ACC112 (cell line): Measurements from ENCODE around the gene WIPF3.

ENCODE experiments used
- H2AFZ ChIP-seq: fragments of 200-600 bp; sonication (generic); one replicate; pipeline ENCODE4 v1.6.0; 2017; ENCODE audit warnings: antibody characterized with exemption, low read length; ENCODE audit not compliant: unreplicated experiment
- H3K27ac ChIP-seq: fragments of 200-600 bp; sonication (generic); 2 replicates; pipeline ENCODE4 v1.5.1; 2014; ENCODE audit warnings: low read depth, mild to moderate bottlenecking, antibody characterized with exemption, low read length, moderate library complexity
- H3K27me3 ChIP-seq: fragments of 200-600 bp; sonication (generic); 2 replicates; pipeline ENCODE4 v1.6.1; 2014; ENCODE audit warnings: mild to moderate bottlenecking, antibody characterized with exemption, low read length, moderate library complexity, mixed read lengths; ENCODE audit not compliant: insufficient read depth
- H3K36me3 ChIP-seq: fragments of 200-600 bp; sonication (generic); 2 replicates; pipeline ENCODE4 v1.6.1; 2016; ENCODE audit warnings: mild to moderate bottlenecking, antibody characterized with exemption, low read length, moderate library complexity, mixed read lengths; ENCODE audit not compliant: insufficient read depth
- H3K4me1 ChIP-seq: fragments of 200-600 bp; sonication (generic); one replicate; pipeline ENCODE4 v1.6.1; 2016; ENCODE audit warnings: low read length, mixed read lengths; ENCODE audit not compliant: insufficient read depth, unreplicated experiment, control insufficient read depth
- H3K4me3 ChIP-seq: fragments of 200-600 bp; sonication (generic); 2 replicates; pipeline ENCODE4 v1.5.1; 2014; ENCODE audit warnings: mild to moderate bottlenecking, low read depth, low read length
- H3K79me2 ChIP-seq: fragments of 200-600 bp; sonication (generic); one replicate; pipeline ENCODE4 v1.6.0; 2016; ENCODE audit warnings: low read length; ENCODE audit not compliant: control insufficient read depth, unreplicated experiment, insufficient read depth

Gene WIPF3

DNA sequence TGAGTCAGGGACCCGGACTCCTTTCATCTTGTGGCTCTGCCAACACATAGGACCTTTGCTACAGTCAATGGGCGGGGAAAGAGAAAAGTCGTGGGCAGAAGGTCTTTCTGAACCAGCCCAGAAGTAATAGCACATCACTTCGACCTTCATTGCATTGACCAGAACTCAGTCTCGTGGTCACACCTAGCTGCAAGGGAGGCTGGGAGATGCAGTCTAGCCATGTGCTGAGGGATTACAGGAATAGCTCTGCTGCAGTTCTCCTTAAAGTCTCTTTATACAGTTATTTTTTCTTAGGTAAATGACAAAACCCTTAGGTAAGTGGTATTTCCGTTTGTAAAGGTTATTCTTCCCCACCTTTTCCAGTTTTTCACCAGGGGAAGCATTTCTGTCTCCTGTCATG lies 25.4 kb downstream of the WIPF3 start:
- no peaks in the 10 kb centered on the region for H3K4me1 ChIP-seq
- H3K27me3 ChIP-seq = peaks cover 15% of the 10 kb centered on the region; the same call in 1 of the 2 replicates
- H3K79me2 ChIP-seq = no peaks in the 10 kb centered on the region
- no peak overlapping the region for H2AFZ ChIP-seq
- H3K27ac ChIP-seq = no peak overlapping the region
- no peak overlapping the region for H3K4me3 ChIP-seq
- no peaks in the 10 kb centered on the region for H3K36me3 ChIP-seq

DNA sequence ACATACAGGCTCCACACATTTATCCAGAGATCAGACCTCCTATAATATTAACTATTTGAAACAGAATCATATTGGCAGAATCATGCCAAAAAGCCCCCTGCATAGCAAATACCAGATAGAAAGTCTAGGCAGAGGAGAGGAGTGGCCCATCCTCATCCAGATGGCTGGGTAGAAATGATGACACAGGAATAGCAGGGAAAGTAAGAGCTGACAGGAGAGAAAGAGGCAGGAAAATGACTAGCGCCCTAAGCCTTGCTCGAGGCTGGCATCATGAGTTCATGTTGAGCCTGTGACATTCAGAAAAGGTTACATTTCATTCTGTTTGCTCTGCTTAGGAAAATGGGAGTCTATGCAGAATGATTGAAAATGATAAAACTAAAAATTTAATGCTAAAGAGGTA lies 27.6 kb downstream of the WIPF3 start:
- Histone ChIP-seq H3K36me3 (no peaks in the 10 kb centered on the region), H2AFZ (no peak overlapping the region), H3K4me3 (no peak overlapping the region), H3K4me1 (no peaks in the 10 kb centered on the region), H3K79me2 (no peaks in the 10 kb centered on the region), H3K27me3 (peaks cover 15% of the 10 kb centered on the region; the same call in 1 of the 2 replicates), H3K27ac (no peak overlapping the region)

DNA sequence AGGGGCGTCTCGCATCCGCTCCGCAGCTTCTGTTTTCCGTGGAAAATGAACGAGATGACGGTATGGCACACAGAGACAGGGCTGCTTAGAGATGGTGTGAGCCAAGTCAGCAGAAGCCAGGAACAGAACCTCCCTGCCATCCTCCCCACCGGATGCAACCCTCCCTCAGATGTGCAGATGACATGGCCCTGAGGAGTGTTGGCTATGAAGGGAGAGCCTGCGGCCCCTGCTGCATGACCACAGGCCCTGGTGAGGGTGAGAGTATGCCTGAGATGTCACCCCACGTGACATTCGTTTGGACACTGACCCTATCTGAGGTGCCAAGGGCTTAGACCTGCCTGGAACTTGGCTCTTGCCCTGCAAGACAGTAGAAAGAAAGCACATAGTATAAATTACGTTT lies 29.4 kb downstream of the WIPF3 start:
- Histone ChIP-seq H2AFZ (no peak overlapping the region), H3K36me3 (no peaks in the 10 kb centered on the region), H3K79me2 (no peaks in the 10 kb centered on the region), H3K27me3 (peaks cover 15% of the 10 kb centered on the region; the same call in 1 of the 2 replicates), H3K27ac (no peak overlapping the region), H3K4me1 (no peaks in the 10 kb centered on the region), H3K4me3 (no peak overlapping the region)

DNA sequence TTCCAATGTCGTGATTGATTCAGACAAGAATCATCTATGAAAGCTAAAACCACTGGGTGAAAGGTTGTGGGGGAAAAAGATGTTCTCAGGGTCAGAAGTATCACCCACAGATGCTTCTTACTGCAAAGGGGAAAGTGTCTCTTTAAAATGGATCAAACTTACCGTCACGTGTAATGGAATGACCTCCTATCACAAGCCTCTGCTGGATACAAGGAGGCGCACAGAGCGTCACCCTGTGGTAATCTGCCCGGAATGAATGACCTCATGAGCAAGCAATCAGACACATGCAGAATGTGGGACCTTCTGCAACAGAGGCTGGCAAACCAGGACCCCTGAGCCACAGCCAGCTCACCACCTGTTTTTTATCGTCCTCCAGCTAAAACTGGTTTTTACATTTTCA lies 33.0 kb downstream of the WIPF3 start:
- H3K27me3 ChIP-seq = peaks cover 26% of the 10 kb centered on the region
- H3K4me3 ChIP-seq = no peak overlapping the region
- H3K36me3 ChIP-seq = no peaks in the 10 kb centered on the region
- H3K79me2 ChIP-seq = no peaks in the 10 kb centered on the region
- H3K4me1 ChIP-seq = no peaks in the 10 kb centered on the region
- H3K27ac ChIP-seq = no peak overlapping the region
- no peak overlapping the region for H2AFZ ChIP-seq

DNA sequence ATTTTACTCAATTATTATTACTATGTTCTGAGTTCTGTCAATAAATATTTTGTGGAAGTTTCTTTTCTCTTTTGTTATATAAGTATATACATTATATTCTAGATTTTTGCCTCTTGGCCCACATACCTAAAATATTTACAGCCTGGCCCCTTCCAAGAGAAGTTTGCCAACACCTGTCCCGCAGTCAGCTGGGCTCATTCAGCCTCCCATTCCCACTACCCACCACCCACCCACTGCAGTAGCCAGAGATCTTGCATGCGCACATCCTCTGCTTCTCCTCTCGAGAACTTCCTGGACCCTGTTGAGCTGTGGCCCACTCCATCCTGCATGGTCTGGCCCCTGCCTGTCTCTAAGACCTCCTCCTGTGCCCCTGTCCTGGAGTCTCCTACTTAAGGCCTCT lies 33.6 kb downstream of the WIPF3 start:
- no peaks in the 10 kb centered on the region for H3K79me2 ChIP-seq

DNA sequence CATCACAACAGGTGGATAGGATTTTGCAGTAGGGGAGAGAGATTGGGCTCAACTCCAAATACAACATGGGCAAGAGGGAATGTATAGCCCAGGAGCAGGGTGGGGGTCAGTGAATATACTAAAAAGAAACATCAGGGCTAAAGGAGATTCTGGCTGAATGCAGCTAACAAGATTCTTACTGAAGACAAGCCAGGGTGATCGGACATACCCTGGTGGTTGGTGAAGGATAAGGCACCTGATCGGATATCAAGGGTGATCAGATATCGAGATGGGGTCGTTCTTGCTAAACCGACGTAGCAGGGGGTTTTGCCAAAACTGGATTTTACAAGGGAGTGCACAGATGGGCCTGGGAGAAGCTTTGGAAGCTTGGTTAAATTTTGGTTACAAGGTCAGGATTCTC lies 34.4 kb downstream of the WIPF3 start:
- Histone ChIP-seq H3K4me3 (no peak overlapping the region), H3K27me3 (peaks cover 38% of the 10 kb centered on the region), H3K79me2 (no peaks in the 10 kb centered on the region)

More for the DNA sequence above, 33.6 kb downstream of the WIPF3 start:
- H2AFZ ChIP-seq = no peak overlapping the region
- no peaks in the 10 kb centered on the region for H3K4me1 ChIP-seq
- no peak overlapping the region for H3K27ac ChIP-seq
- no peak overlapping the region for H3K4me3 ChIP-seq
- peaks cover 32% of the 10 kb centered on the region for H3K27me3 ChIP-seq
- no peaks in the 10 kb centered on the region for H3K36me3 ChIP-seq

DNA sequence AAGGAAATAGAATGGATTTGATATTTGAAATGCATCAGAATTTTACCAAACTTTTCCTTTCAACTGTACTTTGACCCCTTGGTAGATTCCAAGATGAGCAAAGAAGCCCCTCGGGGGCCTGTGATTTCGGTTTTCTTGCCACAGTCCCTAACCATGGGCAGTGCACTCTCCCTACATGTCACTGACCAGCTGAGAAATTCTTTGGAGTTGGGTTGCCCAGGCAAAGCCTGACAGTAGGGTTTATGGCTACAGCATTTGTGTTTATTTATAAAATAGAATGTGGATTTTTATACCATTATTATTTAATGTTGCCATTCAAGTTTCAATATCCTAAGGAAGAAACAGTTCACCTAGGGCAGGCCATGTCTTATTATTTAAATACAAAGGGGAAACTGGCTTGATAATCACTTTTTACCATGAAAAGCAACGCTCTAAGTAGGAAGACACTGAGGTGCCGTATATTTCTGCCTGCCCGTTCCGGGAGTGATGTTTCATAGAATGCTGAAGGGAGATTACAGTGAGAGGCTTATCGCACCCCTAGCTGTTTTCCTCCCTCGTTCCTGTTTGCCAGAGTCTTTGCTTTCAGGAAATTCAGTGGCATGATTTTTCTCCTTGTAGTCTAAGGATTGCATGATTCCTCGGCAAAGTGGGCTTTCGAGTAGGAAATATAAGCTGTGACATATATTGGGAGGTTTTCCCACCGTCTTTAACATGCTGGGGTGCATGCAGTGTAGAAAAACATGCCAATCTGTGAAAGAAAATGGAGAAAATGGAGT lies 35.8 kb downstream of the WIPF3 start:
- Histone ChIP-seq H3K79me2 (no peaks in the 10 kb centered on the region), H3K4me1 (no peaks in the 10 kb centered on the region), H2AFZ (no peak overlapping the region), H3K36me3 (no peaks in the 10 kb centered on the region), H3K27ac (no peak overlapping the region), H3K4me3 (no peak overlapping the region), H3K27me3 (peaks cover 37% of the 10 kb centered on the region)

More for the DNA sequence above, 34.4 kb downstream of the WIPF3 start:
- Histone ChIP-seq H3K36me3 (no peaks in the 10 kb centered on the region), H2AFZ (no peak overlapping the region), H3K4me1 (no peaks in the 10 kb centered on the region), H3K27ac (no peak overlapping the region)

DNA sequence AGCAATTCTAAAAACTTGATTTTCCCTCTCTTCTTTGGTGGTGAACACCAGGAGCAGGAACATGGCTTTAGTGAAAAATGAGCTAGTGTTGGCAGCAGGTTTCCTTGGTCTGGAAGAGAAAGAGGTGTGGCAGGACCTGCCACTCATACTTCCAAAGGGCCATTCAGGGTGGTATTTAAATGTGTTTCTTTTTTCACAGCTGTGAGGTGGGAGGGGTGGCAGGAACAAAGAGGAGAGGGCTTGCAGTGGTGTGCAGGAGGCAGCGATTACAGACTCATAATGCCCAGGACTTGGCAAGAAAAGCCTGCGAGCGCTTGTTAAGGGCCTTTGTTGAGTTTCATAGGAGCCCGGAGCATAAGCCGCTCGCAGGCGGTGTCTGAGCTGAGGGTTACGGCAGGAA lies 36.8 kb downstream of the WIPF3 start:
- H3K4me3 ChIP-seq = no peak overlapping the region
- no peak overlapping the region for H3K27ac ChIP-seq
- H3K4me1 ChIP-seq = no peaks in the 10 kb centered on the region
- no peak overlapping the region for H2AFZ ChIP-seq
- H3K36me3 ChIP-seq = no peaks in the 10 kb centered on the region
- H3K79me2 ChIP-seq = no peaks in the 10 kb centered on the region
- peaks cover 37% of the 10 kb centered on the region for H3K27me3 ChIP-seq

DNA sequence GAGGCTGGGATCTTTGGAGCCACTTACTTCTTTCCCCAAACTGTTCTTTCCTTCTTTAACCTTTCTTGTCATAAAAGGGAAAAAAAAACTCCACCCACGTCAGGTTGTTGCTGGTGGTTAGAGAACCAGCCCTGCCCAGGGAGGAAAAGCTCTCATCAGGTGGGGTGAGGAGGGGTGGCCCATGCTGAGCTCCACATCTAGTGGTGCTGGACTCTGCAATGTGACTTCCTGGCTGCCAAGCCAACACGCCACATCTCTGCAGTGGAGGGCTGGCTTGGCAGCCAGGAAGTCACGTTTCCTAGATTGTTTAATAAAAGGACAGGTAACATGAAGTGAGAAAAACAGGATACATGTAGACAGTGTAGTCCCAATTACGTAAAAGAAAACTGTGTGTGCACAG lies 37.4 kb downstream of the WIPF3 start:
- H3K27ac ChIP-seq = no peak overlapping the region
- no peaks in the 10 kb centered on the region for H3K36me3 ChIP-seq
- H3K4me1 ChIP-seq = no peaks in the 10 kb centered on the region
- H2AFZ ChIP-seq = no peak overlapping the region
- no peak overlapping the region for H3K4me3 ChIP-seq
- peaks cover 37% of the 10 kb centered on the region for H3K27me3 ChIP-seq
- no peaks in the 10 kb centered on the region for H3K79me2 ChIP-seq

DNA sequence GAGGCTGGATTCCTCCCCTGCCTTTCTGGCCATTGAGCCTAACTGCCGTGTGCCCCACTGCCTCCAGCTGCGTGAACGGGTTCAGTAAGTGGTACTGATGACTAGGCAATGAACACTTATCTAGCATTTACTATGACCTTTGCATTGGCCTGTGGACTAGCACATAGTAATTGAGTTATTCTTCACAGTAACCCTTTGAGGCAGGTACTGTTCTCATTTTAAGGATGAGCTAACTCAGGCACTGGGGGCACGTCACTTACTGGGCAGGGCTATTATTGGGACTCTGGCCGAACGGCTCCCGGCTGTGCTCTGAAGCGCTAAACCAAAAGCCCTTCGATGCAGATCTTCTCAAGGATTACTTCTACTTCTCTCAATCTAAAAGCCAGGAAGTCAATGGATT lies 38.3 kb downstream of the WIPF3 start:
- Histone ChIP-seq H3K27ac (no peak overlapping the region), H3K4me1 (no peaks in the 10 kb centered on the region), H3K27me3 (peaks cover 37% of the 10 kb centered on the region), H3K79me2 (no peaks in the 10 kb centered on the region), H2AFZ (no peak overlapping the region), H3K4me3 (no peak overlapping the region), H3K36me3 (no peaks in the 10 kb centered on the region)

DNA sequence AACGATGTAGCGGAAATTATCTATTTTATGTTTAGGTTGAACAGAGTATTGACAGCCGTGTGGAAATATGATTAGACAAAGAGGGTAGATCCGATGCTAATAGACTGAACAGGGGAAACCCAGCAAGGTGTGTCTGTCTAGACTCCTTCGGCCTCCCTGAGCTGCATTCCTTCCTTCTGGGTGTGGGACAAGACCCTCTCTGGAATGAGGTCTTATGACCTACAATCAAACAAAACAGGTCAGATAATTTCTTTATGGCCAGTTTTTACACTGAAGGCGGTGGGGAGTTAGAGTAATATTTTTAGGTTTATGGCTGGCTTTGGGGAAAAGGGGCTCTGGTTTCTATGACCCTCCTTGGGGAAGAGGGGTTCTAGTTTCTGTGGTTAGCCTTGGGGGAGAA lies 41.2 kb downstream of the WIPF3 start:
- no peak overlapping the region for H3K27ac ChIP-seq
- no peaks in the 10 kb centered on the region for H3K36me3 ChIP-seq
- peaks cover 36% of the 10 kb centered on the region for H3K27me3 ChIP-seq
- H3K79me2 ChIP-seq = no peaks in the 10 kb centered on the region
- H3K4me1 ChIP-seq = no peaks in the 10 kb centered on the region
- H3K4me3 ChIP-seq = no peak overlapping the region
- no peak overlapping the region for H2AFZ ChIP-seq
